Endodermal cell (in vitro differentiated cells): ENCODE measurements around the gene PIGQ. TPM values are rescaled to one million over a fixed set of nuclear protein-coding genes. Genes with fewer than 3 reads are reported as not detected.
A peak's percentile ranks its signal among the peaks of the same experiment; 100 is the strongest.

Experiments
- DNase-seq: peaks from one replicate; pipeline ENCODE4 v3.0.0-alpha.2; 2017
- H3K27ac ChIP-seq: 2 replicates; pipeline ENCODE4 v1.5.1; 2013; ENCODE audit warnings: mild to moderate bottlenecking, low read depth, low read length, moderate library complexity
- H3K27me3 ChIP-seq: 2 replicates; pipeline ENCODE4 v1.6.1; 2013; ENCODE audit warnings: mild to moderate bottlenecking, low read length, moderate library complexity; ENCODE audit not compliant: insufficient read depth, control insufficient read depth, poor library complexity, severe bottlenecking
- H3K36me3 ChIP-seq: 2 replicates; pipeline ENCODE4 v1.7.0; 2013; ENCODE audit warnings: mild to moderate bottlenecking, low read length, moderate library complexity; ENCODE audit not compliant: control insufficient read depth, insufficient read depth
- H3K4me1 ChIP-seq: one replicate; pipeline ENCODE4 v1.7.0; 2013; ENCODE audit warnings: low read length; ENCODE audit not compliant: control insufficient read depth, insufficient read depth
- H3K4me3 ChIP-seq: 2 replicates; pipeline ENCODE4 v1.5.1; 2013; ENCODE audit warnings: mild to moderate bottlenecking, low read length, moderate library complexity
- H3K9ac ChIP-seq: 2 replicates; pipeline ENCODE4 v1.6.1; 2013; ENCODE audit warnings: mild to moderate bottlenecking, low read length, moderate library complexity; ENCODE audit not compliant: poor library complexity, severe bottlenecking; ENCODE audit errors: extremely low read depth
- H3K9me3 ChIP-seq: 2 replicates; pipeline ENCODE4 v1.6.1; 2013; ENCODE audit warnings: mild to moderate bottlenecking, low read length, moderate library complexity; ENCODE audit not compliant: control insufficient read depth
- H3K27ac Mint-ChIP-seq: 2 replicates; pipeline ENCODE4 v1.8.0; 2020; ENCODE audit warnings: mixed read lengths
- H3K27me3 Mint-ChIP-seq: 2 replicates; pipeline ENCODE4 v1.8.0; 2021; ENCODE audit warnings: mild to moderate bottlenecking, mixed read lengths; ENCODE audit not compliant: insufficient read depth
- H3K36me3 Mint-ChIP-seq: 2 replicates; pipeline ENCODE4 v1.8.0; 2020; ENCODE audit warnings: low read depth, mixed read lengths
- H3K4me1 Mint-ChIP-seq: 2 replicates; pipeline ENCODE4 v1.8.0; 2020; ENCODE audit warnings: mixed read lengths
- H3K4me3 Mint-ChIP-seq: 2 replicates; pipeline ENCODE4 v1.8.0; 2020; ENCODE audit warnings: mild to moderate bottlenecking, moderate library complexity, mixed read lengths
- H3K9me3 Mint-ChIP-seq: 2 replicates; pipeline ENCODE4 v1.8.0; 2020; ENCODE audit warnings: mild to moderate bottlenecking, mixed read lengths
- WGBS, 2 experiments: methylation state at CpG; one replicate each; pipeline versions ENCODE4 v1.1.5 to v1.1.7; 2013; ENCODE audit warnings: missing lambda C conversion rate in 2 of 2, mixed read lengths in 1 of 2; ENCODE audit not compliant: insufficient coverage in 1 of 2, insufficient read length in 1 of 2; 5-methylcytosine and 5-hydroxymethylcytosine counted together
- total RNA-seq, 2 donors: library from RNA; stranded (reverse); fragmentation: NEBNext Ultra II Directional in 1 of 2; extraction: Animal tissue kit (Norgen Biotek cat#: 25700) in 1 of 2; gene quantifications; 2 replicates in 1 of 2; 3 replicates in 1 of 2; pipeline ENCODE4 v1.2.1, GENCODE V29; 2021
- TF ChIP-seq, protein P1 (sequence below): fragments of 200-600 bp; sonication (generic); conservative IDR thresholded peaks from 2 replicates; pipeline ENCODE4 v1.5.0; 2021; ENCODE audit warnings: antibody characterized with exemption, mild to moderate bottlenecking

Gene PIGQ
- total RNA-seq, 2 donors from 2014 or later, result 128 to 129 TPM

DNA sequence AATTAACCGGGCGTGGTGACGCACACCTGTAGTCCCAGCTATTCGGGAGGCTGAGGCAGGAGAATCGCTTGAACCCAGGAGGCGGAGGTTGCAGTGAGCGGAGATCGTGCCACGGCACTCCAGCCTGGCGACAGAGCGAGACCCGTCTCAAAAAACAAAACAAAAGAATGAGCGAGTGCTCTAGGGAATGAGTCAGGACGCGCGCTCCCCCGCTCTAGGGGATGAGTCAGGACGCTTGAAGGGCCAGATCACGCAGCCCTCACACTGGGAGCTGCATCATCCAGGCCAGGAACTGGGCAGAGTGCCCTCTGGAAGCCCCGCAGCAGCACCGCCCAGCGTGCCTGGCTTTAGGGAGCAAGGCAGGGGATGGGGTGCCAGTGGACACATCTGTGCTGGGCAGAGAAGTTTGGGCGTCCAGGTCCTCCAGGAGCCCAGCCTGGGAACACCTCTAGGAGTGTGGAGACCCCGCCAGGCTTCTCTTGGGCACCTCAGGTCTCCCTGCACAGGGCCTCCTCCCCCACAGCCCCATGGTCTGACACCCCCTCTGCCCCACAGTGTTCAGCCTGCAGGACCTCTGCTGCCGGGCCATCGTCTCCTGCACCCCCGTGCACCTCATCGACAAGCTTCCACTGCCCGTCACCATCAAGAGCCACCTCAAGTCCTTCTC is 57.2 kb downstream of the PIGQ start:
- TF ChIP-seq, protein P1, sequence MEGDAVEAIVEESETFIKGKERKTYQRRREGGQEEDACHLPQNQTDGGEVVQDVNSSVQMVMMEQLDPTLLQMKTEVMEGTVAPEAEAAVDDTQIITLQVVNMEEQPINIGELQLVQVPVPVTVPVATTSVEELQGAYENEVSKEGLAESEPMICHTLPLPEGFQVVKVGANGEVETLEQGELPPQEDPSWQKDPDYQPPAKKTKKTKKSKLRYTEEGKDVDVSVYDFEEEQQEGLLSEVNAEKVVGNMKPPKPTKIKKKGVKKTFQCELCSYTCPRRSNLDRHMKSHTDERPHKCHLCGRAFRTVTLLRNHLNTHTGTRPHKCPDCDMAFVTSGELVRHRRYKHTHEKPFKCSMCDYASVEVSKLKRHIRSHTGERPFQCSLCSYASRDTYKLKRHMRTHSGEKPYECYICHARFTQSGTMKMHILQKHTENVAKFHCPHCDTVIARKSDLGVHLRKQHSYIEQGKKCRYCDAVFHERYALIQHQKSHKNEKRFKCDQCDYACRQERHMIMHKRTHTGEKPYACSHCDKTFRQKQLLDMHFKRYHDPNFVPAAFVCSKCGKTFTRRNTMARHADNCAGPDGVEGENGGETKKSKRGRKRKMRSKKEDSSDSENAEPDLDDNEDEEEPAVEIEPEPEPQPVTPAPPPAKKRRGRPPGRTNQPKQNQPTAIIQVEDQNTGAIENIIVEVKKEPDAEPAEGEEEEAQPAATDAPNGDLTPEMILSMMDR, result no peak
- Mint-ChIP-seq H3K27ac (no peak overlapping the region), H3K36me3 (peaks cover 10% of the 10 kb centered on the region), H3K4me1 (peaks cover 5% of the 10 kb centered on the region), H3K27me3 (no peaks in the 10 kb centered on the region), H3K4me3 (no peak overlapping the region), H3K9me3 (no peaks in the 10 kb centered on the region)
- WGBS, 2 experiments, result 90 to 91% methylated on average over 21 to 29 of the region's 29 CpGs
- H3K4me3 ChIP-seq, result no peak overlapping the region
- no peak overlapping the region for H3K27ac ChIP-seq
- no peaks in the 10 kb centered on the region for H3K9me3 ChIP-seq
- no peaks in the 10 kb centered on the region for H3K36me3 ChIP-seq
- H3K4me1 ChIP-seq, result peaks cover 9% of the 10 kb centered on the region
- no peaks in the 10 kb centered on the region for H3K27me3 ChIP-seq
- DNase-seq, result no peak
- no peak overlapping the region for H3K9ac ChIP-seq

DNA sequence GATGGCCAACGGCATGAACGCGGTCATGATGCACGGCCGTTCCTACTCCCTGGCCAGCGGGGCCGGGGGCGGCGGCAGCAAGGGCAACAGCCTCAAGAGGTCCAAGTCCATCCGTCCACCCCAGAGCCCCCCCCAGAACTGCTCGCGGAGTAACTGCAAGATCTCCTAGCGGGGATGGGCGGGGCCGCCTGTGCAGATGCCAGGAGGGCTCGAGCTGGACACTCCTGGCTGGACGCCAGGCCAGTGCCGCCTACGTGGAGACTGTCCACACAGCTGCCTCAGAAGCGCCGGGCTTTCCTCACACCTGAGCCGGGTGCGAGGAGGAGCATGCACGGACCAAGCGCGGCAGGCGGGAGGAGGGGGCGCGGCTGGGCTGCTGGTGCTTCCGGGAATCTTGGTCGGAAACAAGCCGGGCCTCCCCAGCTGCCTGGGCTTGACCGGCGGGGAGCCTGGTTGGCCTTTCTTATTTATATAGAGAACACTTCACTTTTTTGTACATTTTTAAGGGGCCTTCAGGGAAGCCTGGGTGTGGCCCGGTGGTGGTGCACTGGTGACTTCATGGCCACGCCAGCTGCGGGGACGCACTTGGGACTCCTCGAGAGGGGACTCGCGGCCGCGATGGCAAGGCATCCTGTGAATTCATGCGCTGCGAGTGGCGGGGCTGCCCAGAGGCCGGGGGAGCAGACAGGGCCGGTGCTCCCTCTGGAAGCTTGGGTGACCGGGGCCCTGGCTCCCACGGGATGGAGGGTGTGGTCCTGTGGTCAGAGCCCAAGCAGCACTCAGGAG is 57.9 kb downstream of the PIGQ start:
- 92 to 95% methylated on average over 25 to 50 of the region's 50 CpGs for WGBS, 2 experiments

DNA sequence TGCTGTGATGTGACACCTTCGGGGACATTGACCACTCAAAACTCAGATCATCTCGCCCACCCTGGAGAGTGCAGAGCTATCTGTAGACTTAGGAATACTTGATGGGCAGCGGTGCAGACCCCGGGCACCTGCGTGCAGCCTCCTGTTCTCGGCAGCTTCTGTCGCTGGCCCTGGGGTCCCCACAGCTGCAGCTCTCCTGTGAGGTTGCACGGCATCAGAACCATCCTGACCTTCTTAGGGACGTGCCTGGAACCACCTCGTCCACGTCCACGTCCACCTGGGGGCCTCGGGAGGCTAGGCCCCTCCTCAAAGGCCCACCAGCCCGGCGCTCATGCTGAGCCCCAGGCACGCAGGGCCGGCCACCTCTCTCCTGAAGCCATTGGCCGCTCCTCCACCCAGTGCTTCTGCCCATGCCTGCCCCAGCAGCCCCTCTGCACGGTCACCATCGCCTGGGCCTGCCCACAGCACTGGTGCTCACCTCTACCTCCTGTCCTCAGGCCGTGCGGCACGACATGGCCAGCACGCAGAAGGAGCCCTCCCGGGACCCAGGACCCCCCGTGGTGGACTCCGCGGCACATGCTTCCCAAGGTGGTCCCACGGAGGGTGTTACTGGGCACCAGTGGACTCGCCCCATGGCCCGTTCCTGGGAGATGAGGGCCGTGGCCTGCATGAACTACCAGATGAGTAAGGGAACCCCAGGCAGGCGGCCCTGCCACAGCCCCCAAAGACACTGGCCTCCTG is 58.7 kb downstream of the PIGQ start:
- TF ChIP-seq, protein P1, result no peak
- H3K4me1 Mint-ChIP-seq, result no peaks in the 10 kb centered on the region
- peaks cover 10% of the 10 kb centered on the region for H3K36me3 Mint-ChIP-seq
- H3K4me1 ChIP-seq, result peaks cover 9% of the 10 kb centered on the region
- no peaks in the 10 kb centered on the region for H3K27me3 Mint-ChIP-seq
- no peak overlapping the region for H3K4me3 ChIP-seq
- H3K27ac Mint-ChIP-seq, result no peak overlapping the region
- no peaks in the 10 kb centered on the region for H3K9me3 Mint-ChIP-seq
- no peaks in the 10 kb centered on the region for H3K27me3 ChIP-seq
- no peaks in the 10 kb centered on the region for H3K9me3 ChIP-seq
- no peaks in the 10 kb centered on the region for H3K36me3 ChIP-seq
- peak overlapping the region; percentile 95 for H3K27ac ChIP-seq
- no peak overlapping the region for H3K4me3 Mint-ChIP-seq
- DNase-seq, result no peak
- 89 to 90% methylated on average over 18 to 33 of the region's 33 CpGs for WGBS, 2 experiments
- H3K9ac ChIP-seq, result no peak overlapping the region

More for the DNA sequence above, 57.9 kb downstream of the PIGQ start:
- peaks cover 10% of the 10 kb centered on the region for H3K36me3 Mint-ChIP-seq
- H3K27me3 ChIP-seq, result no peaks in the 10 kb centered on the region
- no peaks in the 10 kb centered on the region for H3K9me3 ChIP-seq
- no peak overlapping the region for H3K27ac ChIP-seq
- H3K4me3 Mint-ChIP-seq, result no peak overlapping the region
- H3K9me3 Mint-ChIP-seq, result no peaks in the 10 kb centered on the region
- TF ChIP-seq, protein P1, result no peak
- H3K27me3 Mint-ChIP-seq, result no peaks in the 10 kb centered on the region
- peaks cover under 1% of the 10 kb centered on the region for H3K4me1 Mint-ChIP-seq
- H3K4me3 ChIP-seq, result no peak overlapping the region
- H3K36me3 ChIP-seq, result no peaks in the 10 kb centered on the region
- H3K27ac Mint-ChIP-seq, result no peak overlapping the region
- peaks cover 9% of the 10 kb centered on the region for H3K4me1 ChIP-seq
- DNase-seq, result no peak
- no peak overlapping the region for H3K9ac ChIP-seq
